H9 (cell line): ENCODE data around the gene SEBOX. TPM values are rescaled to one million over a fixed set of nuclear protein-coding genes. Genes with fewer than 3 reads are reported as not detected.

Experiments
- DNase-seq: peaks from one replicate; pipeline ENCODE4 v3.0.0-alpha.2; 2017
- H2AFZ ChIP-seq: one replicate; pipeline ENCODE4 v1.6.1; 2013; ENCODE audit warnings: mild to moderate bottlenecking, low read length, control low read depth, moderate library complexity
- H2AK5ac ChIP-seq: 2 replicates; pipeline ENCODE4 v1.6.1; 2013; ENCODE audit warnings: low read length, control low read depth, mixed read lengths; ENCODE audit not compliant: insufficient read length
- H2BK120ac ChIP-seq: one replicate; pipeline ENCODE4 v1.6.1; 2013; ENCODE audit warnings: low read depth, mild to moderate bottlenecking, low read length, control low read depth, inconsistent platforms; ENCODE audit not compliant: poor library complexity, severe bottlenecking
- H2BK12ac ChIP-seq: 2 replicates; pipeline ENCODE4 v1.6.1; 2013; ENCODE audit warnings: low read length, control low read depth, mixed read lengths, low read depth; ENCODE audit not compliant: insufficient read length
- H2BK15ac ChIP-seq: 2 replicates; pipeline ENCODE4 v1.6.1; 2013; ENCODE audit warnings: low read depth, low read length, control low read depth
- H2BK20ac ChIP-seq: one replicate; pipeline ENCODE4 v1.6.1; 2013; ENCODE audit warnings: low read depth, mild to moderate bottlenecking, low read length, control low read depth, inconsistent platforms; ENCODE audit not compliant: poor library complexity, severe bottlenecking
- H2BK5ac ChIP-seq: 2 replicates; pipeline ENCODE4 v1.6.1; 2013; ENCODE audit warnings: low read length, control low read depth, mixed read lengths; ENCODE audit not compliant: insufficient read length
- H3K14ac ChIP-seq: 2 replicates; pipeline ENCODE4 v1.6.1; 2013; ENCODE audit warnings: low read length, control low read depth; ENCODE audit not compliant: insufficient read depth
- H3K18ac ChIP-seq: 2 replicates; pipeline ENCODE4 v1.6.1; 2013; ENCODE audit warnings: low read depth, mild to moderate bottlenecking, mixed read lengths, low read length, control low read depth; ENCODE audit not compliant: insufficient read length
- H3K23ac ChIP-seq: 2 replicates; pipeline ENCODE4 v1.6.1; 2013; ENCODE audit warnings: low read length, control low read depth, mixed read lengths, low read depth; ENCODE audit not compliant: insufficient read length
- H3K23me2 ChIP-seq: 2 replicates; pipeline ENCODE4 v1.6.1; 2013; ENCODE audit warnings: low read depth, mild to moderate bottlenecking, mixed read lengths, low read length, control low read depth; ENCODE audit not compliant: insufficient read length, poor library complexity, severe bottlenecking
- H3K27ac ChIP-seq: 2 replicates; pipeline ENCODE4 v1.5.1; 2013; ENCODE audit warnings: low read length, control low read depth, mixed read lengths, low read depth; ENCODE audit not compliant: insufficient read length
- H3K27me3 ChIP-seq: 2 replicates; pipeline ENCODE4 v1.6.1; 2013; ENCODE audit warnings: low read length, control low read depth, inconsistent platforms; ENCODE audit not compliant: insufficient read depth
- H3K4ac ChIP-seq: 2 replicates; pipeline ENCODE4 v1.6.1; 2013; ENCODE audit warnings: low read depth, mild to moderate bottlenecking, control low read depth, inconsistent platforms, low read length, moderate library complexity
- H3K4me1 ChIP-seq: 2 replicates; pipeline ENCODE4 v1.6.1; 2013; ENCODE audit warnings: low read length, control low read depth, inconsistent platforms; ENCODE audit not compliant: insufficient read depth
- H3K4me2 ChIP-seq: 2 replicates; pipeline ENCODE4 v1.6.1; 2013; ENCODE audit warnings: low read length, control low read depth, mixed read lengths; ENCODE audit not compliant: insufficient read length, insufficient read depth
- H3K56ac ChIP-seq: 2 replicates; pipeline ENCODE4 v1.6.1; 2013; ENCODE audit warnings: low read depth, mild to moderate bottlenecking, mixed read lengths, low read length, control low read depth; ENCODE audit not compliant: insufficient read length
- H3K79me1 ChIP-seq: 2 replicates; pipeline ENCODE4 v1.6.1; 2013; ENCODE audit warnings: low read depth, mild to moderate bottlenecking, moderate library complexity, low read length, control low read depth, inconsistent platforms; ENCODE audit not compliant: insufficient read depth, poor library complexity, severe bottlenecking
- H3K79me2 ChIP-seq: 2 replicates; pipeline ENCODE4 v1.6.1; 2013; ENCODE audit warnings: low read length, control low read depth, inconsistent platforms; ENCODE audit not compliant: insufficient read depth
- H3K9ac ChIP-seq: 2 replicates; pipeline ENCODE4 v1.6.1; 2013; ENCODE audit warnings: low read length, control low read depth, mixed read lengths; ENCODE audit not compliant: insufficient read length; ENCODE audit errors: extremely low read depth
- H3K9me3 ChIP-seq: one replicate; pipeline ENCODE4 v1.6.1; 2013; ENCODE audit warnings: low read depth, low read length, inconsistent platforms; ENCODE audit not compliant: control insufficient read depth
- H3T11ph ChIP-seq: one replicate; pipeline ENCODE4 v1.6.1; 2013; ENCODE audit warnings: mild to moderate bottlenecking, low read length, control low read depth, inconsistent platforms
- H4K20me1 ChIP-seq: one replicate; pipeline ENCODE4 v1.6.1; 2013; ENCODE audit not compliant: control insufficient read depth, insufficient read length, insufficient read depth
- H4K5ac ChIP-seq: 2 replicates; pipeline ENCODE4 v1.6.1; 2013; ENCODE audit warnings: low read depth, mild to moderate bottlenecking, mixed read lengths, low read length, control low read depth; ENCODE audit not compliant: insufficient read length
- H4K8ac ChIP-seq: replicated peaks from 2 replicates; pipeline ENCODE4 v1.6.1; 2013; ENCODE audit warnings: low read length, control low read depth, mixed read lengths, low read depth; ENCODE audit not compliant: insufficient read length
- H4K91ac ChIP-seq: 2 replicates; pipeline ENCODE4 v1.6.1; 2013; ENCODE audit warnings: low read depth, mild to moderate bottlenecking, moderate library complexity, mixed read lengths, low read length, control low read depth; ENCODE audit not compliant: insufficient read length
- H3K27ac Mint-ChIP-seq, 3 experiments: 2 replicates in 2 of 3; 3 replicates in 1 of 3; pipeline ENCODE4 v1.8.0; 2020 to 2021; ENCODE audit warnings: mixed read lengths in 3 of 3, mild to moderate bottlenecking in 1 of 3, moderate library complexity in 1 of 3
- H3K27me3 Mint-ChIP-seq: 2 replicates; pipeline ENCODE4 v1.8.0; 2021; ENCODE audit warnings: low read depth, mild to moderate bottlenecking, moderate library complexity, mixed read lengths
- H3K36me3 Mint-ChIP-seq, 3 experiments: 2 replicates in 2 of 3; 3 replicates in 1 of 3; pipeline ENCODE4 v1.8.0; 2020 to 2021; ENCODE audit warnings: low read depth in 3 of 3, mixed read lengths in 3 of 3; ENCODE audit not compliant: insufficient read depth in 1 of 3
- H3K4me1 Mint-ChIP-seq, 2 experiments: 2 replicates each; pipeline ENCODE4 v1.8.0; 2020; ENCODE audit warnings: mixed read lengths in 2 of 2
- H3K4me3 Mint-ChIP-seq, 2 experiments: 2 replicates in 1 of 2; 3 replicates in 1 of 2; pipeline ENCODE4 v1.8.0; 2020 to 2021; ENCODE audit warnings: mild to moderate bottlenecking in 2 of 2, mixed read lengths in 2 of 2, moderate library complexity in 1 of 2
- H3K9me3 Mint-ChIP-seq, 2 experiments: 2 replicates in 1 of 2; 3 replicates in 1 of 2; pipeline ENCODE4 v1.8.0; 2020; ENCODE audit warnings: mild to moderate bottlenecking in 2 of 2, mixed read lengths in 2 of 2, moderate library complexity in 1 of 2
- WGBS: extraction: QIAGEN DNeasy Blood & Tissue Kit; methylation state at CpG from one replicate; pipeline ENCODE4 v1.1.7; 2013; ENCODE audit warnings: missing lambda C conversion rate, low lambda C conversion rate, mixed read lengths; ENCODE audit not compliant: insufficient read length; ENCODE audit errors: extremely low coverage; 5-methylcytosine and 5-hydroxymethylcytosine counted together
- total RNA-seq: library from RNA; stranded (reverse); gene quantifications from 2 replicates; pipeline ENCODE4 v1.2.1, GENCODE V29; 2021
- TF ChIP-seq, protein P1 (sequence below): fragments of 200-600 bp; sonication (generic); conservative IDR thresholded peaks from 3 replicates; pipeline ENCODE4 v1.8.0; 2021; ENCODE audit warnings: antibody characterized with exemption, mild to moderate bottlenecking

The SEBOX gene
- total RNA-seq, 1 experiment from 2014 or later, result not detected

GRCh38 chr17:28340374-28340773 lies 24.6 kb downstream of the SEBOX start:
- Mint-ChIP-seq H3K4me1 (peaks cover 6 to 13% of the 10 kb centered on the region in 2 experiments), H3K36me3 (peaks cover 7 to 46% (median 46%) of the 10 kb centered on the region in 3 experiments; a peak in 5 of 7 replicates), H3K9me3 (no peaks in the 10 kb centered on the region), H3K27ac (no peak overlapping the region), H3K4me3 (no peak overlapping the region), H3K27me3 (no peaks in the 10 kb centered on the region)
- H3K4me2 ChIP-seq, result no peak overlapping the region
- no peaks in the 10 kb centered on the region; the same call in 1 of the 2 replicates for H3K79me2 ChIP-seq
- H3K18ac ChIP-seq, result no peak overlapping the region
- no peak overlapping the region for H3K56ac ChIP-seq
- no peaks in the 10 kb centered on the region for H3K27me3 ChIP-seq
- H3K4ac ChIP-seq, result no peak overlapping the region
- H3K23ac ChIP-seq, result no peak overlapping the region
- H3K4me1 ChIP-seq, result peaks cover 4% of the 10 kb centered on the region; the same call in 1 of the 2 replicates
- no peak overlapping the region for H3K14ac ChIP-seq
- H2BK20ac ChIP-seq, result no peak overlapping the region
- no peak overlapping the region for H2AK5ac ChIP-seq
- H4K91ac ChIP-seq, result no peak overlapping the region
- no peaks in the 10 kb centered on the region for H3K79me1 ChIP-seq
- H3K9me3 ChIP-seq, result no peaks in the 10 kb centered on the region
- no peak overlapping the region for H2BK120ac ChIP-seq
- TF ChIP-seq, protein P1, sequence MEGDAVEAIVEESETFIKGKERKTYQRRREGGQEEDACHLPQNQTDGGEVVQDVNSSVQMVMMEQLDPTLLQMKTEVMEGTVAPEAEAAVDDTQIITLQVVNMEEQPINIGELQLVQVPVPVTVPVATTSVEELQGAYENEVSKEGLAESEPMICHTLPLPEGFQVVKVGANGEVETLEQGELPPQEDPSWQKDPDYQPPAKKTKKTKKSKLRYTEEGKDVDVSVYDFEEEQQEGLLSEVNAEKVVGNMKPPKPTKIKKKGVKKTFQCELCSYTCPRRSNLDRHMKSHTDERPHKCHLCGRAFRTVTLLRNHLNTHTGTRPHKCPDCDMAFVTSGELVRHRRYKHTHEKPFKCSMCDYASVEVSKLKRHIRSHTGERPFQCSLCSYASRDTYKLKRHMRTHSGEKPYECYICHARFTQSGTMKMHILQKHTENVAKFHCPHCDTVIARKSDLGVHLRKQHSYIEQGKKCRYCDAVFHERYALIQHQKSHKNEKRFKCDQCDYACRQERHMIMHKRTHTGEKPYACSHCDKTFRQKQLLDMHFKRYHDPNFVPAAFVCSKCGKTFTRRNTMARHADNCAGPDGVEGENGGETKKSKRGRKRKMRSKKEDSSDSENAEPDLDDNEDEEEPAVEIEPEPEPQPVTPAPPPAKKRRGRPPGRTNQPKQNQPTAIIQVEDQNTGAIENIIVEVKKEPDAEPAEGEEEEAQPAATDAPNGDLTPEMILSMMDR, result no peak
- H2BK12ac ChIP-seq, result no peak overlapping the region
- H2AFZ ChIP-seq, result no peak overlapping the region
- peaks cover 9% of the 10 kb centered on the region for H3K23me2 ChIP-seq
- H4K20me1 ChIP-seq, result no peaks in the 10 kb centered on the region
- H3K9ac ChIP-seq, result no peak overlapping the region
- H3K27ac ChIP-seq, result no peak overlapping the region
- H3T11ph ChIP-seq, result no peak overlapping the region
- no CpG with 5 or more reads among the region's 6 CpGs for WGBS
- no peak overlapping the region for H4K5ac ChIP-seq
- H2BK5ac ChIP-seq, result no peak overlapping the region
- no peak overlapping the region for H4K8ac ChIP-seq
- no peak for DNase-seq
- H2BK15ac ChIP-seq, result no peak overlapping the region
